ENCODE results near the gene MGME1. TPM values are rescaled to one million over a fixed set of nuclear protein-coding genes. Genes with fewer than 3 reads are reported as not detected.

Gene MGME1
- total and polyA plus RNA-seq, 2 of the 13 experiments (the other 11 are each of a cell fraction or from before 2014, with no cell fraction given) = 36.7 to 66.6 TPM

GRCh38 chr20:17967521-17968365 lies 1.1 kb upstream of the MGME1 start (continued):
- TF ChIP-seq CEBPB (IDR thresholded peaks at IDR 0.05; ENCODE audit: borderline replicate concordance, low read depth, low read length) = 0 out of 2 replicates have a peak, but pooled peaks have one; percentile 12
- TF ChIP-seq ZMYM3 (CRISPR knock-in tag; IDR thresholded peaks at IDR 0.05) = no peak
- TF ChIP-seq ATAD3A (CRISPR knock-in tag; IDR thresholded peaks at IDR 0.05) = no peak
- no peak for TF ChIP-seq ZNF205 (CRISPR knock-in tag; IDR thresholded peaks at IDR 0.05)
- TF ChIP-seq PITX1 (CRISPR knock-in tag; IDR thresholded peaks at IDR 0.05) = no peak
- peak; percentile 7 for TF ChIP-seq ZNF18 (CRISPR knock-in tag; IDR thresholded peaks at IDR 0.05; ENCODE audit: insufficient replicate concordance)
- TF ChIP-seq MXD3 (CRISPR knock-in tag; IDR thresholded peaks at IDR 0.05) = no peak
- no peak for TF ChIP-seq HHEX (CRISPR knock-in tag; IDR thresholded peaks at IDR 0.05)
- peak; percentile 59; the same call in 1 of the 2 replicates for TF ChIP-seq ZNF740 (CRISPR knock-in tag; IDR thresholded peaks at IDR 0.05)
- TF ChIP-seq ZSCAN12 (CRISPR knock-in tag; IDR thresholded peaks at IDR 0.05) = no peak
- peak; percentile 81 for TF ChIP-seq HDAC6 (IDR thresholded peaks at IDR 0.05; ENCODE audit: low read depth, low read length)
- TF ChIP-seq ZNF703 (CRISPR knock-in tag; IDR thresholded peaks at IDR 0.05; ENCODE audit: borderline replicate concordance) = no peak
- TF ChIP-seq ZNF713 (CRISPR knock-in tag; IDR thresholded peaks at IDR 0.05) = no peak
- no peak for TF ChIP-seq ZNF282 (IDR thresholded peaks at IDR 0.05; ENCODE audit: partially characterized antibody)
- no peak for TF ChIP-seq ZBTB25 (CRISPR knock-in tag; IDR thresholded peaks at IDR 0.05)
- TF ChIP-seq U2AF2 (IDR thresholded peaks at IDR 0.05; ENCODE audit: low read depth, low read length) = 0 out of 2 replicates have a peak, but pooled peaks have one; percentile 29
- TF ChIP-seq ZNF121 (CRISPR knock-in tag; IDR thresholded peaks at IDR 0.05) = no peak
- TF ChIP-seq CBFB (CRISPR knock-in tag; IDR thresholded peaks at IDR 0.05) = no peak
- no peak for TF ChIP-seq RXRA (CRISPR knock-in tag; IDR thresholded peaks at IDR 0.05)
- TF ChIP-seq PBX2 (CRISPR knock-in tag; IDR thresholded peaks at IDR 0.05) = no peak
- no peak for TF ChIP-seq ARHGAP35 (CRISPR knock-in tag; IDR thresholded peaks at IDR 0.05; ENCODE audit: borderline replicate concordance)
- TF ChIP-seq ZFYVE20 (CRISPR knock-in tag; IDR thresholded peaks at IDR 0.05; ENCODE audit: borderline replicate concordance, low read depth) = peak; percentile 54; the same call in 1 of the 2 replicates
- no peak for TF ChIP-seq TCF7 (IDR thresholded peaks at IDR 0.05; ENCODE audit: low read depth)
- TF ChIP-seq PLRG1 (conservative IDR thresholded peaks at IDR 0.05) = no peak
- peak; percentile 78; the same call in 1 of the 2 replicates for TF ChIP-seq MLLT10 (CRISPR knock-in tag; IDR thresholded peaks at IDR 0.05)
- TF ChIP-seq EEA1 (CRISPR knock-in tag; IDR thresholded peaks at IDR 0.05; ENCODE audit: borderline replicate concordance) = peak; percentile 16; the same call in 1 of the 2 replicates
- no peak for TF ChIP-seq ZNF576 (CRISPR knock-in tag; IDR thresholded peaks at IDR 0.05)

Data from HepG2 (cell line).